GM13977 (cell line): ENCODE measurements around the gene UBE2I.

ENCODE experiments used
- DNase-seq: peaks from one replicate; pipeline ENCODE4 v3.0.0; 2012; ENCODE audit warnings: low spot score
- CTCF ChIP-seq: IDR thresholded peaks from 2 replicates; pipeline ENCODE4 v1.5.1; 2012; ENCODE audit warnings: mild to moderate bottlenecking, control low read depth; ENCODE audit not compliant: insufficient read depth; ENCODE audit errors: extremely low read depth, missing control alignments
- in situ Hi-C: fragments of 300-500 bp; cut with MboI; formaldehyde crosslinking; loops from one replicate; pipeline ENCODE4 v1.12.0; 2022; ENCODE audit warnings: low sequenced_read_pairs, low pct_unique_long_range_greater_than_20kb, mixed read lengths, inconsistent platforms; ENCODE audit not compliant: unreplicated experiment

Gene UBE2I

GRCh38 chr16:1308977-1309885 is at the start of gene UBE2I:
UBE2I (plus strand) TSS chr16:1309636; CDS start chr16:1314031, 4,395 bp downstream.
- TF ChIP-seq CTCF, result no peak
- DNase-seq, result peak; percentile 97
- in situ Hi-C loops, result no loop called here

DNA sequence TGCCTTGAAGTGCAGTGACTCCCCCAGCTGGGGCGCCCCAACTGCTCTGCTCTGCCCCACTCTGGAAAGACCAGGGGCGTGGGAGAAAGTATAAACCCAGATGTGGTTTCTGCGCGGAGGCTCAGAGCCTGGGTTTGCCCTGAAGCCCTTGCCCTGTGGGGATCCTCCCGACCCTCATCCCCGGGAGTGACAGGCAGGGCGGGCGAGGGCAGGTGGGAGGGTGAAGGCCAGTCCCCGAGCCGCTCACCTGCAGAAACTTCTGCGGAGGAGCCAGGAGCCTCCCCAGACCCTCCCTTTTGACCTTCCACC is 49.7 kb upstream of the UBE2I start:
- DNase-seq, result no peak
- TF ChIP-seq CTCF, result no peak
- in situ Hi-C loops, result no loop called here

DNA sequence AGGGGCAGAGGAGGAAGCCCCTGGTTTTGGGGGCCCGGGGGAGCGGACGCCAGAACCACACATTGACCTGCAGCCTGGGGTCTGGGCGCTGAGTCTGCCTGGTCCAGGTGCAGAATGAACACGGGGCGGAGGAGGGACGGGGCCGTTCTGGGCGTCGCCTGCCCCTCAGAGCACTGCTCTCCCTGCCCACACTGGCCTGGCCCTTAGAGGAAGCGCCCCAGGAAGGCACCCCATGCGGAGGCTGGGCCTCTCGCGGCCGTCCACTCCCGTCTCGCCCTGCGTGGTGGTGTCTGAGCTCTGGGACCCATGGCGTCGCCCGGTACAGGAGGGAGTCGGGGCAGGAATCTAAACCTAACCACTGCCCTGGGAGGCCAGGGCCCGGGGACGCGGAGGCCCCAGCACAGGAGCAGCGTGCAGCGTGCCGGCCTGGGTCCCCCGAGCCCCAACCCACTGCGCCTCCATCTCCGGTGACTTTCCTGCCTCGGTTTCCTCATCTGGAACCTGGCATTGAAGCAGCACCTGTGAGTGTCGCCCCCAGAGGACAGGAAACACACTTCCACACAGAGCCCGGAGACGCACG is 49.2 kb upstream of the UBE2I start:
- in situ Hi-C loops, result no loop called here
- no peak for TF ChIP-seq CTCF
- no peak for DNase-seq

- no peak for DNase-seq
- TF ChIP-seq CTCF, result no peak
- in situ Hi-C loops, result no loop called here
Measured at GRCh38 chr16:1261131-1261892, 48.1 kb upstream of the UBE2I start.

GRCh38 chr16:1262210-1262845 is 47.1 kb upstream of the UBE2I start:
- in situ Hi-C loops, result no loop called here
- TF ChIP-seq CTCF, result no peak
- DNase-seq, result no peak

DNA sequence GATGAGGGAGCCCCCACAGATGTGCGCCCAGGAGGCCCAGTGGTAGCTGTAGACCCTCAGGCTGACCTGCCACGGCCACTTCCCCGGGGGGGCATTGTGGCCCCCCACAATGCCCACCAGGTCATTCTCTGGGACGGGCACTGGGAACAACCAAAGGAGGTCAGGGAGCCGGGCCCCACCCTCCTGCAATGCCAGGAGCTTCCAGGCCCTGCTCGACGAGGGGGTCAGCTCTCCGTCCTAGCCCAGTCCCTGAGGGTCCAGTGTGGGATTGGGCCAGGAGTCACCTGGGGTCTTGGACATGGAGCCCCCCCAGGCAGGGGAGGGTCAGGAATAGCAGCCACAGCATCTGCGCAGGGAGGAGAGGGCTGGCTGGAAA is 46.6 kb upstream of the UBE2I start:
- in situ Hi-C loops, result no loop called here
- no peak for DNase-seq
- TF ChIP-seq CTCF, result no peak
